B cell (primary cell): Measurements from ENCODE around the gene C20orf173. TPM values are rescaled to one million over a fixed set of nuclear protein-coding genes. Genes with fewer than 3 reads are reported as not detected.

Experiments used
- ATAC-seq: fragments of 200-7000 bp; cut with Tn5 transposase; one replicate; pipeline ENCODE4 v1.10.0; 2021; ENCODE audit warnings: low read depth, mild to moderate bottlenecking, moderate number of reproducible peaks, moderate library complexity
- CTCF ChIA-PET: fragments of 350-600 bp; sonication (Branson Sonifier 250); formaldehyde crosslinking; loops from one replicate; lab custom pipeline; 2021; ENCODE audit warnings: antibody characterized with exemption, inconsistent platforms; lab: Charles Lee
- POLR2A ChIA-PET: fragments of 350-600 bp; sonication (Branson Sonifier 250); formaldehyde crosslinking; loops from one replicate; lab custom pipeline; 2021; ENCODE audit warnings: antibody characterized with exemption; lab: Charles Lee
- DNase-seq: peaks from one replicate; pipeline ENCODE4 v3.0.0; 2013
- H2AFZ ChIP-seq: 2 replicates; pipeline ENCODE4 v1.6.1; 2012; ENCODE audit warnings: mild to moderate bottlenecking, low read depth, low read length; ENCODE audit not compliant: insufficient read depth, poor library complexity, severe bottlenecking
- H3K27ac ChIP-seq, 2 donors: 1 replicate in 1 of 2; 2 replicates in 1 of 2; pipeline ENCODE4 v1.5.1; 2012 to 2013; ENCODE audit warnings: low read length in 2 of 2, mild to moderate bottlenecking in 2 of 2, moderate library complexity in 1 of 2
- H3K27me3 ChIP-seq, 4 experiments: fragments of 200-600 bp in 1 of 4; sonication (generic) in 1 of 4; replicated peaks in 1 of 4; 1 replicate in 2 of 4; 2 replicates in 2 of 4; pipeline versions ENCODE4 v1.6.1 to v1.7.0; 2013 to 2016; ENCODE audit warnings: low read length in 3 of 4, mild to moderate bottlenecking in 2 of 4, mixed read lengths in 1 of 4, moderate library complexity in 1 of 4; ENCODE audit not compliant: insufficient read depth in 4 of 4, control insufficient read depth in 3 of 4; ENCODE audit errors: control extremely low read depth in 1 of 4
- H3K36me3 ChIP-seq, 2 experiments: replicated peaks in 1 of 2; 1 replicate in 1 of 2; 2 replicates in 1 of 2; pipeline versions ENCODE4 v1.6.1 to v1.7.1; 2013; ENCODE audit warnings: low read length in 1 of 2; ENCODE audit not compliant: insufficient read depth in 2 of 2, control insufficient read depth in 1 of 2; ENCODE audit errors: control extremely low read depth in 1 of 2, extremely low read depth in 1 of 2
- H3K4me1 ChIP-seq, 2 donors: fragments of 200-600 bp in 1 of 2; sonication (generic) in 1 of 2; 1 replicate in 1 of 2; 2 replicates in 1 of 2; pipeline versions ENCODE4 v1.5.1 to v1.6.1; 2013 to 2017; ENCODE audit warnings: low read length in 2 of 2; ENCODE audit not compliant: control insufficient read depth in 2 of 2, insufficient read depth in 2 of 2
- H3K4me2 ChIP-seq: replicated peaks from 2 replicates; pipeline ENCODE3; 2012; ENCODE audit warnings: mild to moderate bottlenecking, low read depth, low read length; ENCODE audit not compliant: poor library complexity, severe bottlenecking
- H3K4me3 ChIP-seq, 5 experiments: fragments of 200-600 bp in 1 of 5; sonication (generic) in 1 of 5; 1 replicate in 3 of 5; 2 replicates in 2 of 5; pipeline versions ENCODE4 v1.5.1 to v1.7.0; 2011 to 2016; ENCODE audit warnings: low read length in 4 of 5, mild to moderate bottlenecking in 4 of 5, low read depth in 2 of 5, control low read depth in 1 of 5, moderate library complexity in 1 of 5; ENCODE audit not compliant: insufficient read depth in 1 of 5; ENCODE audit errors: control extremely low read depth in 1 of 5, extremely low read depth in 1 of 5
- H3K79me2 ChIP-seq: fragments of 200-600 bp; sonication (generic); one replicate; pipeline ENCODE4 v1.6.0; 2016; ENCODE audit warnings: low read length; ENCODE audit not compliant: control insufficient read depth, insufficient read depth
- H3K9ac ChIP-seq: fragments of 200-600 bp; sonication (generic); 2 replicates; pipeline ENCODE4 v1.6.1; 2017; ENCODE audit warnings: mild to moderate bottlenecking, low read length, moderate library complexity
- H3K9me3 ChIP-seq, 3 donors: one replicate each; pipeline versions ENCODE4 v1.6.1 to v1.7.1; 2013; ENCODE audit warnings: low read length in 2 of 3; ENCODE audit not compliant: control insufficient read depth in 2 of 3, insufficient read depth in 1 of 3; ENCODE audit errors: control extremely low read depth in 1 of 3
- H4K20me1 ChIP-seq: 2 replicates; pipeline ENCODE4 v1.6.0; 2012; ENCODE audit warnings: mild to moderate bottlenecking, low read length; ENCODE audit not compliant: insufficient read depth, control insufficient read depth, poor library complexity, severe bottlenecking
- H3K27ac Mint-ChIP-seq: one replicate; pipeline ENCODE4 v1.8.0; 2021; ENCODE audit warnings: mixed read lengths
- H3K27me3 Mint-ChIP-seq: one replicate; pipeline ENCODE4 v1.8.0; 2021; ENCODE audit warnings: mixed read lengths
- H3K4me1 Mint-ChIP-seq: one replicate; pipeline ENCODE4 v1.8.0; 2021; ENCODE audit warnings: mixed read lengths
- H3K4me3 Mint-ChIP-seq: one replicate; pipeline ENCODE4 v1.8.0; 2021; ENCODE audit warnings: mixed read lengths
- H3K9me3 Mint-ChIP-seq: one replicate; pipeline ENCODE4 v1.8.0; 2022; ENCODE audit warnings: mixed read lengths; ENCODE audit not compliant: insufficient read depth
- CTCF ChIP-seq: fragments of 200-600 bp; IDR thresholded peaks from one replicate; pipeline ENCODE4 v1.8.0; 2022; ENCODE audit warnings: antibody characterized with exemption, mild to moderate bottlenecking
- EZH2 ChIP-seq: IDR thresholded peaks from 2 replicates; pipeline ENCODE4 v1.6.1; 2012; ENCODE audit warnings: borderline replicate concordance, low read depth, mild to moderate bottlenecking, moderate library complexity, low read length; ENCODE audit not compliant: insufficient read depth, poor library complexity, severe bottlenecking
- WGBS: methylation state at CpG from one replicate; pipeline ENCODE4 v1.1.5; 2013; ENCODE audit warnings: missing lambda C conversion rate; ENCODE audit not compliant: insufficient coverage; 5-methylcytosine and 5-hydroxymethylcytosine counted together
- intact Hi-C: fragments of 100-400 bp; cut with micrococcal nuclease; formaldehyde crosslinking; loops from one replicate; pipeline ENCODE4 v1.10.0; 2022
- polyA plus RNA-seq: library from polyadenylated mRNA; depleted of rRNA; stranded (reverse); fragments of >200 nt; gene quantifications from 2 replicates; pipeline ENCODE4 v1.2.3, GENCODE V29; 2012
- total RNA-seq, 2 donors: library from RNA; stranded (reverse); fragments of 120-200 nt in 1 of 2; gene quantifications; 1 replicate in 1 of 2; 2 replicates in 1 of 2; pipeline versions ENCODE4 v1.2.3 to v1.2.4, GENCODE V29; 2013 to 2022

Gene C20orf173
- total and polyA plus RNA-seq, 2 donors (not counting 1 experiment from before 2014, with no cell fraction given) = not detected

- TF ChIP-seq CTCF (no peak), EZH2 (no peak)
- H3K4me3 ChIP-seq = no peak overlapping the region
- 99% methylated on average over 10 of the region's 11 CpGs for WGBS
- ChIA-PET CTCF (interaction anchor here (0.7 kb wide), 1 partner anchor 9 kb away, joined by 3 read pairs; no protein-coding TSS in a partner anchor), POLR2A (interaction anchor here (0.5 kb wide), 1 partner anchor 169 kb away, joined by 4 read pairs; no protein-coding TSS in a partner anchor)
- ATAC-seq = no peak
- Mint-ChIP-seq H3K4me3 (no peak overlapping the region), H3K9me3 (no peaks in the 10 kb centered on the region), H3K27me3 (no peaks in the 10 kb centered on the region), H3K4me1 (peaks cover 3% of the 10 kb centered on the region), H3K27ac (no peak overlapping the region)
- DNase-seq = no peak
- no peak overlapping the region for H2AFZ ChIP-seq
- no peak overlapping the region for H3K4me2 ChIP-seq
- no peak overlapping the region for H3K9ac ChIP-seq
- intact Hi-C loops = no loop called here
- H3K4me1 ChIP-seq = peaks cover 4 to 6% of the 10 kb centered on the region in 2 donors
- peaks cover under 1% of the 10 kb centered on the region for H4K20me1 ChIP-seq
- no peaks in the 10 kb centered on the region for H3K9me3 ChIP-seq
- peaks cover 4 to 58% of the 10 kb centered on the region in 2 experiments for H3K36me3 ChIP-seq
- peaks cover 10% of the 10 kb centered on the region for H3K79me2 ChIP-seq
- no peak overlapping the region for H3K27ac ChIP-seq
- no peaks in the 10 kb centered on the region for H3K27me3 ChIP-seq
These were observed 15.0 kb downstream of the C20orf173 start for GRCh38 chr20:35514371-35514932.

GRCh38 chr20:35511814-35512420 lies 17.5 kb downstream of the C20orf173 start:
- Histone ChIP-seq H3K79me2 (peaks cover 32% of the 10 kb centered on the region), H3K9me3 (no peaks in the 10 kb centered on the region), H4K20me1 (peaks cover 7% of the 10 kb centered on the region), H3K27ac (no peak overlapping the region), H3K27me3 (no peaks in the 10 kb centered on the region), H3K4me1 (peaks cover 30 to 31% of the 10 kb centered on the region in 2 donors), H3K4me2 (no peak overlapping the region), H3K4me3 (no peak overlapping the region), H3K36me3 (peaks cover 5 to 81% of the 10 kb centered on the region in 2 experiments), H3K9ac (no peak overlapping the region), H2AFZ (no peak overlapping the region)
- ChIA-PET POLR2A (no interaction called here), CTCF (interaction anchor here (1.5 to 2.3 kb wide), 2 partner anchors 15 to 30 kb away, joined by 6 read pairs; partner anchors contain the start of gene ERGIC3)
- Mint-ChIP-seq H3K9me3 (no peaks in the 10 kb centered on the region), H3K27ac (peak overlapping the region; percentile 2), H3K4me3 (no peak overlapping the region), H3K4me1 (peaks cover 27% of the 10 kb centered on the region), H3K27me3 (no peaks in the 10 kb centered on the region)
- DNase-seq (no peak), ATAC-seq (no peak)
- 100% methylated on average over 2 of the region's 2 CpGs for WGBS
- intact Hi-C loops = no loop called here
- TF ChIP-seq EZH2 (no peak), CTCF (no peak)
